Stomach smooth muscle (tissue), 2 donors: ENCODE results near the gene ALG10B.
A peak's percentile ranks its signal among the peaks of the same experiment; 100 is the strongest.
"Not testable (repeated sequence)": the region's sequence is repeated elsewhere in the genome, so short reads cannot be mapped to it uniquely, and the experiment has no call there.

Experiments used
- H3K27ac ChIP-seq: one replicate; pipeline ENCODE4 v1.7.0; 2013; ENCODE audit warnings: mild to moderate bottlenecking, low read length, inconsistent platforms
- H3K27me3 ChIP-seq, 2 donors: one replicate each; pipeline ENCODE4 v1.7.0; 2013; ENCODE audit warnings: low read length in 2 of 2; ENCODE audit not compliant: insufficient read depth in 2 of 2, control insufficient read depth in 1 of 2
- H3K36me3 ChIP-seq, 2 donors: one replicate each; pipeline ENCODE4 v1.7.0; 2013; ENCODE audit warnings: low read length in 2 of 2; ENCODE audit not compliant: control insufficient read depth in 2 of 2, insufficient read depth in 2 of 2
- H3K4me1 ChIP-seq: one replicate; pipeline ENCODE4 v1.7.0; 2013; ENCODE audit warnings: low read length; ENCODE audit not compliant: control insufficient read depth, insufficient read depth
- H3K4me3 ChIP-seq, 2 donors: one replicate each; pipeline ENCODE4 v1.7.0; 2013; ENCODE audit warnings: low read length in 2 of 2
- H3K9ac ChIP-seq, 2 donors: one replicate each; pipeline ENCODE4 v1.7.0; 2013; ENCODE audit warnings: low read length in 2 of 2, mild to moderate bottlenecking in 1 of 2
- H3K9me3 ChIP-seq, 2 donors: one replicate each; pipeline ENCODE4 v1.7.0; 2013; ENCODE audit warnings: low read length in 2 of 2; ENCODE audit not compliant: control insufficient read depth in 2 of 2
- donor health status: healthy.
- donor health status: Pancreatic carcinoma.

Gene ALG10B

DNA sequence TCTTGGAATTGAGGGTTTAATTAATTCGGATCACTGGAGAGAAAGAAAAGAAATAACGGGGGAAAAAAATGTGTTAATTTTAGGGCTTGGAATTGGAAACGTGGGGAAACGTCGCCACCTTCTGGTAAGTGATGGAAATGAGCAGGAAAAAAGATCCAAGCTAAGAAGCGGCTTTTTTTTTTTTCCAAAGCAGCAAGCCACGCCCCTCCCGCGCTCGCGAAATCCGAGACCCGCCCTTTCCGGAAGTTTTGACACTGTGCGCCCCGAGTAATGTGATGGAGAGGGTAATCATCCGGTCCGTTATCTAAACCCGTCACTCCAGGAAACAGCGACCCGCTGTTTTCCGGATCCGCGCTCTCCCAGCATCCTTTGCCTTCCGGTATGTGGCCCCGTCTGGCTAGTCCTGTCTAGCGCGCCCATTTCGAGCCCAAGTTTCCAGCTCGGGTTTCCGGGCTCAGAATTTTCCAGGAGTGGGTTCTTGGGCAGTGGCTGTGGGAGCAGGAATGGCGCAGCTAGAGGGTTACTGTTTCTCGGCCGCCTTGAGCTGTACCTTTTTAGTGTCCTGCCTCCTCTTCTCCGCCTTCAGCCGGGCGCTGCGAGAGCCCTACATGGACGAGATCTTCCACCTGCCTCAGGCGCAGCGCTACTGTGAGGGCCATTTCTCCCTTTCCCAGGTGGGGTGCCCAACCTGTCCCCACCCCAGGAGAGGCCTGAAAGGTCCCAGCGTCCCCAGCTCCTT lies at the start of gene ALG10B:
Gene ALG10B, plus strand, starts transcription at position 384 of the 739 bp plus-strand sequence. Its CDS starts 120 bp downstream, at position 504.
- H3K27me3 ChIP-seq, result no peaks in the 10 kb centered on the region
- H3K9me3 ChIP-seq, result no peaks in the 10 kb centered on the region
- peak within 1 kb of the TSS; percentile 75 to 90 for H3K4me3 ChIP-seq
- H3K9ac ChIP-seq, result peak within 1 kb of the TSS; percentile 88 to 96
- peak within 1 kb of the TSS; percentile 81 for H3K27ac ChIP-seq
- peaks cover 5% of the 10 kb centered on the region for H3K4me1 ChIP-seq
- H3K36me3 ChIP-seq, result no peaks in the 10 kb centered on the region

- Histone ChIP-seq H3K27ac (no peak overlapping the region), H3K27me3 (no peaks in the 10 kb centered on the region), H3K9ac (no peak overlapping the region), H3K36me3 (no peaks in the 10 kb centered on the region), H3K4me3 (no peak overlapping the region), H3K9me3 (no peaks in the 10 kb centered on the region), H3K4me1 (no peaks in the 10 kb centered on the region)
These were observed 48.0 kb upstream of the ALG10B start for GRCh38 chr12:38268612-38269011.

GRCh38 chr12:38269897-38270296 lies 46.7 kb upstream of the ALG10B start:
- Histone ChIP-seq H3K4me1 (no peaks in the 10 kb centered on the region), H3K27ac (no peak overlapping the region), H3K9ac (no peak overlapping the region)

DNA sequence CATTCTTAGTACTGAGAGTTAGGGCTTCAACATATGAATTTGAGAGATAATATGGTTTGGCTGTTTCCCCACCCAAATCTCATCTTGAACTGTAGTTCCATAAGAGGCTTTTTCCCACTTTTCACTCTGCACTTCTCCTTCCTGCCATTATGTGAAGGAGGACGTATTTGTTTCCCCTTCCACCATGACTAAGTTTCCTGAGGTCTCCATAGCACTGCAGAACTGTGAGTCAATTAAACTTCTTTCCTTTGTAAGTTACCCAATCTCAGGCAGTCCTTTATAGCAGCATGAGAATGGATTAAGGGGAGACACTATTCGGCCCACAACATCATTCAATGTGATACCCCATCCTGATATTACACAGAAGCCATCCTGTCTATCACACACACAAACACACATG lies 36.8 kb upstream of the ALG10B start:
- H3K36me3 ChIP-seq, result no peaks in the 10 kb centered on the region

More at GRCh38 chr12:38269897-38270296, 46.7 kb upstream of the ALG10B start:
- Histone ChIP-seq H3K9me3 (no peaks in the 10 kb centered on the region), H3K36me3 (no peaks in the 10 kb centered on the region), H3K4me3 (no peak overlapping the region), H3K27me3 (no peaks in the 10 kb centered on the region)

DNA sequence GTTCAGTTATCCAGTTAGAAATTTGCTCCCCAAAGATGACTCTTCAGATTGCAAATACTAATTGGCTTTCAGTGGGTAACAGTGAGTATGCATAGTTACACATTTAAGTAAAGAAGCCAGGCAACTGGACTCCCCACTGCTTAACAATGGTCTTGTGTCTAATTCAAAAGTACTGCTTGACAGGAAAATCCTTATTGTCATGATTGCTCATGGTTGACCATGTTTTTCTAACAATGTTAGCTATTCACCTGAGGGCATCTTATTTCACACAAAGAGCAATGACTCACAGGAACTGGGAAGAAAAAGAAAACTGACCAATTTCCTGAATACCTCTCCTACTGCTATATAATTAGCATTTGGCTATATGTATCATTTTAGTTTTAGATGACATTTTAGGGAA lies 33.7 kb upstream of the ALG10B start:
- Histone ChIP-seq H3K9me3 (no peaks in the 10 kb centered on the region), H3K27me3 (no peaks in the 10 kb centered on the region), H3K4me1 (no peaks in the 10 kb centered on the region), H3K36me3 (no peaks in the 10 kb centered on the region), H3K4me3 (no peak overlapping the region), H3K27ac (no peak overlapping the region), H3K9ac (no peak overlapping the region)

More for the DNA sequence above, 36.8 kb upstream of the ALG10B start:
- Histone ChIP-seq H3K27ac (no peak overlapping the region), H3K4me3 (no peak overlapping the region), H3K4me1 (no peaks in the 10 kb centered on the region), H3K27me3 (no peaks in the 10 kb centered on the region), H3K9ac (no peak overlapping the region), H3K9me3 (no peaks in the 10 kb centered on the region)

DNA sequence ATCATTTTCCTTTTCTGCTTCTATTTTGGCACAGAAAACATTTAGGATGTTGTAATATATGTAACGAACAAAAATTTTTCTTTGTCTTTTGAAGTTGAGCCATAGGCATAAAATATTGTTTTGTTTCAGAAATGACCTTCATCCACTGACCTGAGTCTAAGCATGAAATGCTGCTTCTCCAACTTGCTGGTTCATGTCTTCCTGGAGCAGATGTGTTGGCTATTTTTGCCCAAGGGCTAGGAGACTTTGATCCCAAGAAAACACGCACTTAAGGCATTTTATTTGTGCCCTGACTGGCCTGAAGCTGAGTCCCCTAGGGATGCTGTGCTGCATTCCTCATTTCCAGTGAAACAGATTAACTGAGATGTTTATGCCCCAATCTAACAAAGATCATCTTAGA lies 27.2 kb upstream of the ALG10B start:
- no peaks in the 10 kb centered on the region for H3K4me1 ChIP-seq
- no peak overlapping the region for H3K4me3 ChIP-seq
- no peaks in the 10 kb centered on the region for H3K36me3 ChIP-seq
- no peak overlapping the region for H3K9ac ChIP-seq
- no peak overlapping the region for H3K27ac ChIP-seq
- H3K27me3 ChIP-seq, result no peaks in the 10 kb centered on the region
- H3K9me3 ChIP-seq, result no peaks in the 10 kb centered on the region

- Histone ChIP-seq H3K4me1 (no peaks in the 10 kb centered on the region), H3K27me3 (no peaks in the 10 kb centered on the region), H3K9ac (no peak overlapping the region), H3K27ac (no peak overlapping the region), H3K9me3 (no peaks in the 10 kb centered on the region), H3K36me3 (no peaks in the 10 kb centered on the region), H3K4me3 (no peak overlapping the region)
These were observed 25.4 kb upstream of the ALG10B start for GRCh38 chr12:38291160-38291559.

DNA sequence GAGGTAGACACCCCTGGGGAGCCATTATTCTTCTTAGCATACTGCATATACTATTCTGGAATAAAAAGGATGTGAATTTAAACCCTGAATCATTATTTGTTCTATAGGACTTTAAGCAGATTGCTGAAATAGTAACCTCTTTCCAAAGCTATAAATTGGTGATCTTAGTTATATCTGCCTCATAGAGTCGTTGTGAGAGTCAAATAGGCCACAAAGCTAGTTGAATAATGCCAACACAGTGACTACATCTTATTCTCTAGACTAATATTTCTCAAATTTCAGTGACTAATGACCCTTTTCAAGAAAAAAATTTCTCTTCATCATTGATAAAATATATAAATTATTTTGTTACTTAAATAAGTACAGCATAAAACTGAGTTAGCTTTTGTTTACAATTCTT lies 13.6 kb upstream of the ALG10B start:
- not testable (repeated sequence) for H3K4me1 ChIP-seq

GRCh38 chr12:38321966-38322365 lies 5.4 kb downstream of the ALG10B start:
- H3K27ac ChIP-seq, H3K4me3 ChIP-seq, H3K4me1 ChIP-seq, H3K27me3 ChIP-seq, H3K36me3 ChIP-seq, H3K9me3 ChIP-seq, H3K9ac ChIP-seq: not testable (repeated sequence)

More for the DNA sequence above, 13.6 kb upstream of the ALG10B start:
- H3K27me3 ChIP-seq, H3K27ac ChIP-seq, H3K36me3 ChIP-seq, H3K9ac ChIP-seq, H3K9me3 ChIP-seq, H3K4me3 ChIP-seq: not testable (repeated sequence)

GRCh38 chr12:38324912-38325311 lies 8.3 kb downstream of the ALG10B start:
- Histone ChIP-seq H3K27me3 (no peaks in the 10 kb centered on the region), H3K9me3 (no peaks in the 10 kb centered on the region), H3K27ac (no peak overlapping the region), H3K36me3 (no peaks in the 10 kb centered on the region), H3K9ac (no peak overlapping the region), H3K4me1 (no peaks in the 10 kb centered on the region), H3K4me3 (no peak overlapping the region)

DNA sequence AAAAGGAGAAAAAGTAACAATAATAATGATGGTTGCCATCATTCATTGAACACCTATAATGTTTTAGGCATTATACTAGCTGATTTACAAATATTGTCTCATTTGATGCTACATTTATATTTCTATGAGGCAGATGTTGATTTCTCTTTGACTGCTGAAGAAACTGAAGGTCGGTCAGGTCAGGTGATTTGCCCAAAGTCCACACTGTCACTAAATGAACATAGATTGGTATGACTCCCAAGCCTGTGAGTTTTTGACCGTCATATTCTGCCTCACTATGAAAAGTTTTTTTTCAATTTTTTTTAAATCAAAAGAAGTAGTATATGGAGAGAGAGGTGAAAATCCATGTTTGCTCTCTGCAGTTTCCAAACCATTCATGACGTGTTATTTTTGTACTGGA lies 10.8 kb downstream of the ALG10B start:
- Histone ChIP-seq H3K4me3 (no peak overlapping the region), H3K36me3 (no peaks in the 10 kb centered on the region), H3K27ac (no peak overlapping the region), H3K9me3 (no peaks in the 10 kb centered on the region), H3K9ac (no peak overlapping the region), H3K4me1 (no peaks in the 10 kb centered on the region), H3K27me3 (no peaks in the 10 kb centered on the region)
